Right lobe of liver (tissue), 6 donors: ENCODE results near the gene RNF150. TPM values are rescaled to one million over a fixed set of nuclear protein-coding genes. Genes with fewer than 3 reads are reported as not detected.

Source experiments
- ATAC-seq, 4 donors: fragments of 200-7000 bp; cut with Tn5 transposase; one replicate each; pipeline ENCODE4 v1.9.1; 2020; ENCODE audit warnings: mild to moderate bottlenecking in 4 of 4, moderate library complexity in 4 of 4
- DNase-seq, 3 donors: peaks; one replicate each; pipeline ENCODE4 v3.0.0-alpha.2; 2020
- H3K27ac ChIP-seq, 3 donors: fragments of 200-600 bp; one replicate each; pipeline ENCODE4 v1.8.0; 2022
- H3K27me3 ChIP-seq, 2 donors: fragments of 200-600 bp; one replicate each; pipeline ENCODE4 v1.8.0; 2022
- H3K36me3 ChIP-seq, 4 donors: fragments of 200-600 bp; sonication (generic) in 1 of 4; one replicate each; pipeline versions ENCODE4 v1.5.1 to v1.8.0; 2017 to 2022; ENCODE audit warnings: control low read depth in 1 of 4
- H3K4me1 ChIP-seq, 4 donors: fragments of 200-600 bp; sonication (generic) in 1 of 4; one replicate each; pipeline versions ENCODE4 v1.5.1 to v1.8.0; 2017 to 2022; ENCODE audit warnings: control low read depth in 1 of 4
- H3K4me3 ChIP-seq, 3 donors: fragments of 200-600 bp; one replicate each; pipeline ENCODE4 v1.8.0; 2022
- H3K9me3 ChIP-seq, 4 donors: fragments of 200-600 bp; sonication (generic) in 1 of 4; one replicate each; pipeline versions ENCODE4 v1.5.1 to v1.8.0; 2017 to 2022; ENCODE audit warnings: control low read depth in 1 of 4
- CTCF ChIP-seq, 4 donors: fragments of 200-600 bp in 3 of 4; fragments of 450-650 bp in 1 of 4; IDR thresholded peaks; one replicate each; pipeline versions ENCODE4 v1.5.1 to v1.8.0; 2016 to 2022; ENCODE audit warnings: antibody characterized with exemption in 4 of 4, mild to moderate bottlenecking in 2 of 4
- POLR2A ChIP-seq: fragments of 450-650 bp; IDR thresholded peaks from one replicate; pipeline ENCODE4 v1.6.1; 2017; ENCODE audit warnings: antibody characterized with exemption, mild to moderate bottlenecking
- WGBS: methylation state at CpG from one replicate; pipeline ENCODE4 v1.1.6; 2018; ENCODE audit warnings: low coverage, low lambda C conversion rate; ENCODE audit not compliant: insufficient coverage; ENCODE audit errors: missing lambda C conversion rate; 5-methylcytosine and 5-hydroxymethylcytosine counted together
- intact Hi-C, 2 donors: fragments of 100-400 bp; cut with DNase I; formaldehyde crosslinking; loops; one replicate each; pipeline versions ENCODE4 v1.11.2 to v1.14.1; 2022
- total RNA-seq, 6 experiments: library from RNA; depleted of rRNA in 2 of 6; stranded (reverse); fragments of >200 nt in 2 of 6; fragmentation: NEBNext Ultra II Directional in 3 of 6; extraction: Animal tissue kit (Norgen Biotek cat#: 25700) in 3 of 6; gene quantifications; one replicate each; pipeline versions ENCODE4 v1.1.0 to v1.2.4, GENCODE V29; 2016 to 2023
- donor health status: DM: no; HTN: yes; CAD: no.
- donor health status: DM: no; HTN: no; CAD: no.
- donor health status: DM: no; HTN: no; CAD: no.
- donor health status: DM: no; HTN: yes; CAD: no.
- donor health status: DM: no; HTN: yes; CAD: no.

RNF150 gene
- total RNA-seq, 6 experiments from 2014 or later: 1.2 to 1.8 (median 1.5) TPM

GRCh38 chr4:140819610-140820009 lies 313.7 kb downstream of the RNF150 start:
- Histone ChIP-seq H3K27ac (no peak overlapping the region), H3K4me1 (no peaks in the 10 kb centered on the region), H3K27me3 (no peaks in the 10 kb centered on the region), H3K4me3 (no peak overlapping the region), H3K9me3 (no peaks in the 10 kb centered on the region), H3K36me3 (no peaks in the 10 kb centered on the region)
- DNase-seq (no peak), ATAC-seq (no peak)
- TF ChIP-seq CTCF (IDR thresholded peaks at IDR 0.05): no peak
- WGBS: 100% methylated on average over 1 of the region's 1 CpG
- intact Hi-C loops: no loop called here

GRCh38 chr4:140818433-140818832 lies 314.8 kb downstream of the RNF150 start:
- H3K27ac ChIP-seq: no peak overlapping the region
- TF ChIP-seq POLR2A (no peak), CTCF (IDR thresholded peaks at IDR 0.05) (no peak)
- H3K36me3 ChIP-seq: no peaks in the 10 kb centered on the region
- no peaks in the 10 kb centered on the region for H3K4me1 ChIP-seq
- H3K27me3 ChIP-seq: no peaks in the 10 kb centered on the region
- H3K4me3 ChIP-seq: no peak overlapping the region
- WGBS: 55% methylated on average over 1 of the region's 1 CpG
- DNase-seq (no peak), ATAC-seq (no peak)
- intact Hi-C loops: no loop called here
- no peaks in the 10 kb centered on the region for H3K9me3 ChIP-seq

GRCh38 chr4:140816806-140817510 lies 316.3 kb downstream of the RNF150 start:
- no peak for ATAC-seq
- TF ChIP-seq CTCF (IDR thresholded peaks at IDR 0.05): no peak
- no peak for TF ChIP-seq POLR2A

GRCh38 chr4:140813804-140814203 lies 319.5 kb downstream of the RNF150 start:
- no peak overlapping the region for H3K27ac ChIP-seq
- ATAC-seq (no peak), DNase-seq (no peak)
- no peaks in the 10 kb centered on the region for H3K27me3 ChIP-seq
- no peaks in the 10 kb centered on the region for H3K4me1 ChIP-seq
- H3K4me3 ChIP-seq: no peak overlapping the region
- 60% methylated on average over 2 of the region's 2 CpGs for WGBS
- intact Hi-C loops: no loop called here
- no peaks in the 10 kb centered on the region for H3K9me3 ChIP-seq
- TF ChIP-seq POLR2A (no peak), CTCF (IDR thresholded peaks at IDR 0.05) (no peak)
- no peaks in the 10 kb centered on the region for H3K36me3 ChIP-seq

More at GRCh38 chr4:140816806-140817510, 316.3 kb downstream of the RNF150 start:
- DNase-seq: no peak
- intact Hi-C loops: no loop called here
- Histone ChIP-seq H3K36me3 (no peaks in the 10 kb centered on the region), H3K27ac (no peak overlapping the region), H3K4me1 (no peaks in the 10 kb centered on the region), H3K9me3 (no peaks in the 10 kb centered on the region), H3K4me3 (no peak overlapping the region), H3K27me3 (no peaks in the 10 kb centered on the region)
- WGBS: 53% methylated on average over 4 of the region's 5 CpGs
